Astrocyte (in vitro differentiated cells and primary cell): Measurements from ENCODE around the gene TRMT1.

ENCODE experiments used
- CTCF ChIP-seq: IDR thresholded peaks from 2 replicates; pipeline ENCODE4 v1.5.1; 2011; ENCODE audit warnings: low read depth, mild to moderate bottlenecking, inconsistent platforms, low read length, moderate library complexity; ENCODE audit not compliant: insufficient read depth
- EZH2 ChIP-seq: IDR thresholded peaks from 2 replicates; pipeline ENCODE4 v1.6.1; 2012; ENCODE audit warnings: mild to moderate bottlenecking, low read length, inconsistent platforms; ENCODE audit not compliant: insufficient read depth

DNA sequence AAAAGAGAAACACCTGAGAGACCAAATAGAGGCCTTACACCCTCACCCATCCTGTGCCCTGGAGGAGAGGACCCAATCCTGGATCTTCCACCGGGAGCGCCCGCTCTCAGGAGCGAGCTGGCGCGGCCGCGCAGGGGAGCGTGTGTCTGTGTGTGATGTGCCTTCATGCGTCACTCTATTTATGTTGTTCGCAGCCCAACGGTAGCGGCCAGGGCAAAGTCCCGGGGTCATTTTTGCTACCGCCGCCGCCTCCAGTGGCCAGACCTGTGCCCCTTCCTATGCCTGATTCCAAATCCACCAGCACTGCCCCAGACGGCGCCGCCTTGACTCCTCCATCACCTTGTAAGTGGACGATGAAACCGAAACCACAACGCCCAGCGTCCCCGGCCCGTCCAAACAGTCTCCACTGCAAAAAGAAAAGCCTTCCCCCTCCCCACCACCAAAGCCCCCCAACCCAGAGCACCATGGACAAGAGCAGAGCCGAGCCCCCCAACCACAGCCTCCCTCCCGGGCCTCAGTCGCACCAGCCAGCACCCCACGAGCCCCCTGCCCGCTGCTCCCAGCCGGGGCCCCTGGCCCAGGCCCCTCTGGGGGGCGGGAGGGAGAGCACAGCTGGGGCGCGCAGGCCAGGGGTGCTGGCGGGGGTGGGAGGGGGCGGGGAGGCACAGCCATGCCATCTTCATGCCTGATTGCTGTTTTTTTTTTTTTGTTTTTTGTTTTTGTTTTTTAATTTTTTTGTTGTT is 28.6 kb downstream of the TRMT1 start:
- TF ChIP-seq CTCF (no peak), EZH2 (no peak)
